Muscle layer of colon (tissue), 2 donors: ENCODE measurements around the gene TTC34.

Experiments used
- H3K27ac ChIP-seq: one replicate; pipeline ENCODE4 v1.7.0; 2013; ENCODE audit warnings: low read depth, mild to moderate bottlenecking, low read length, moderate library complexity
- H3K27me3 ChIP-seq, 2 donors: one replicate each; pipeline ENCODE4 v1.7.0; 2013; ENCODE audit warnings: low read length in 2 of 2, mild to moderate bottlenecking in 2 of 2; ENCODE audit not compliant: insufficient read depth in 2 of 2, control insufficient read depth in 1 of 2
- H3K36me3 ChIP-seq: one replicate; pipeline ENCODE4 v1.7.0; 2013; ENCODE audit warnings: mild to moderate bottlenecking, low read length; ENCODE audit not compliant: insufficient read depth
- H3K4me1 ChIP-seq: one replicate; pipeline ENCODE4 v1.7.0; 2013; ENCODE audit warnings: mild to moderate bottlenecking, low read length; ENCODE audit not compliant: insufficient read depth
- H3K4me3 ChIP-seq, 2 donors: one replicate each; pipeline ENCODE4 v1.7.0; 2013; ENCODE audit warnings: low read length in 2 of 2, low read depth in 1 of 2, mild to moderate bottlenecking in 1 of 2, moderate library complexity in 1 of 2
- H3K9ac ChIP-seq: one replicate; pipeline ENCODE4 v1.7.0; 2013; ENCODE audit warnings: low read length
- H3K9me3 ChIP-seq: one replicate; pipeline ENCODE4 v1.7.0; 2013; ENCODE audit warnings: mild to moderate bottlenecking, low read length
- donor health status: abdominal sarcoma.
- donor health status: Adenocarcinoma of cecum.

The TTC34 gene

GRCh38 chr1:2819429-2819828 is 17.9 kb upstream of the TTC34 start:
- Histone ChIP-seq H3K36me3 (no peaks in the 10 kb centered on the region), H3K4me3 (no peak overlapping the region), H3K27ac (no peak overlapping the region), H3K4me1 (no peaks in the 10 kb centered on the region), H3K9me3 (no peaks in the 10 kb centered on the region), H3K9ac (no peak overlapping the region), H3K27me3 (peaks cover 3 to 24% of the 10 kb centered on the region in 2 donors)

- no peak overlapping the region for H3K9ac ChIP-seq
- no peaks in the 10 kb centered on the region for H3K36me3 ChIP-seq
These were observed 16.5 kb upstream of the TTC34 start for GRCh38 chr1:2817784-2818564.

GRCh38 chr1:2816786-2817185 is 15.3 kb upstream of the TTC34 start:
- H3K9me3 ChIP-seq, result peaks cover 7% of the 10 kb centered on the region
- no peak overlapping the region for H3K9ac ChIP-seq
- no peaks in the 10 kb centered on the region for H3K4me1 ChIP-seq
- no peaks in the 10 kb centered on the region for H3K36me3 ChIP-seq
- no peak overlapping the region for H3K4me3 ChIP-seq
- no peak overlapping the region for H3K27ac ChIP-seq
- H3K27me3 ChIP-seq, result peaks cover 3 to 19% of the 10 kb centered on the region in 2 donors

More at GRCh38 chr1:2817784-2818564, 16.5 kb upstream of the TTC34 start:
- H3K27ac ChIP-seq, result no peak overlapping the region
- H3K4me3 ChIP-seq, result no peak overlapping the region
- H3K27me3 ChIP-seq, result peaks cover 3 to 16% of the 10 kb centered on the region in 2 donors
- no peaks in the 10 kb centered on the region for H3K9me3 ChIP-seq
- H3K4me1 ChIP-seq, result no peaks in the 10 kb centered on the region

- peaks cover 3 to 16% of the 10 kb centered on the region in 2 donors for H3K27me3 ChIP-seq
- no peaks in the 10 kb centered on the region for H3K36me3 ChIP-seq
- no peaks in the 10 kb centered on the region for H3K4me1 ChIP-seq
- no peak overlapping the region for H3K4me3 ChIP-seq
- H3K9me3 ChIP-seq, result peaks cover 7% of the 10 kb centered on the region
- H3K27ac ChIP-seq, result no peak overlapping the region
- H3K9ac ChIP-seq, result no peak overlapping the region
These were observed 14.1 kb upstream of the TTC34 start for GRCh38 chr1:2815551-2815950.

- no peak overlapping the region for H3K4me3 ChIP-seq
- H3K9me3 ChIP-seq, result peaks cover 7% of the 10 kb centered on the region
- no peak overlapping the region for H3K27ac ChIP-seq
- no peaks in the 10 kb centered on the region for H3K36me3 ChIP-seq
- H3K9ac ChIP-seq, result no peak overlapping the region
- H3K27me3 ChIP-seq, result peaks cover 3 to 19% of the 10 kb centered on the region in 2 donors
- H3K4me1 ChIP-seq, result no peaks in the 10 kb centered on the region
These were observed 13.1 kb upstream of the TTC34 start for GRCh38 chr1:2814511-2815075.

GRCh38 chr1:2812939-2813653 is 11.6 kb upstream of the TTC34 start:
- H3K4me3 ChIP-seq, result no peak overlapping the region
- peaks cover 0 to 32% of the 10 kb centered on the region in 2 donors for H3K27me3 ChIP-seq
- no peaks in the 10 kb centered on the region for H3K36me3 ChIP-seq
- no peak overlapping the region for H3K9ac ChIP-seq
- H3K4me1 ChIP-seq, result no peaks in the 10 kb centered on the region
- H3K9me3 ChIP-seq, result peaks cover 7% of the 10 kb centered on the region
- H3K27ac ChIP-seq, result no peak overlapping the region

- H3K9ac ChIP-seq, result no peak overlapping the region
- peaks cover 7% of the 10 kb centered on the region for H3K9me3 ChIP-seq
- H3K4me3 ChIP-seq, result no peak overlapping the region
- H3K27me3 ChIP-seq, result peaks cover 0 to 35% of the 10 kb centered on the region in 2 donors
- no peak overlapping the region for H3K27ac ChIP-seq
- no peaks in the 10 kb centered on the region for H3K4me1 ChIP-seq
- no peaks in the 10 kb centered on the region for H3K36me3 ChIP-seq
These were observed 10.6 kb upstream of the TTC34 start for GRCh38 chr1:2812136-2812535.

GRCh38 chr1:2811533-2811918 is 10.0 kb upstream of the TTC34 start:
- Histone ChIP-seq H3K9ac (no peak overlapping the region), H3K27me3 (peaks cover 0 to 35% of the 10 kb centered on the region in 2 donors), H3K4me3 (no peak overlapping the region), H3K27ac (no peak overlapping the region), H3K9me3 (peaks cover 7% of the 10 kb centered on the region), H3K36me3 (no peaks in the 10 kb centered on the region), H3K4me1 (no peaks in the 10 kb centered on the region)

GRCh38 chr1:2810899-2811532 is 9.5 kb upstream of the TTC34 start:
- Histone ChIP-seq H3K4me3 (no peak overlapping the region), H3K27ac (no peak overlapping the region), H3K9ac (no peak overlapping the region), H3K36me3 (no peaks in the 10 kb centered on the region), H3K27me3 (peaks cover 0 to 39% of the 10 kb centered on the region in 2 donors), H3K9me3 (peaks cover 7% of the 10 kb centered on the region), H3K4me1 (no peaks in the 10 kb centered on the region)

- Histone ChIP-seq H3K27ac (no peak overlapping the region), H3K36me3 (no peaks in the 10 kb centered on the region), H3K9me3 (peaks cover 7% of the 10 kb centered on the region), H3K4me1 (no peaks in the 10 kb centered on the region), H3K9ac (no peak overlapping the region), H3K4me3 (no peak overlapping the region), H3K27me3 (peaks cover 0 to 46% of the 10 kb centered on the region in 2 donors)
These were observed 8.8 kb upstream of the TTC34 start for GRCh38 chr1:2810281-2810680.

GRCh38 chr1:2809656-2810055 is 8.2 kb upstream of the TTC34 start:
- Histone ChIP-seq H3K4me1 (no peaks in the 10 kb centered on the region), H3K4me3 (no peak overlapping the region), H3K36me3 (no peaks in the 10 kb centered on the region), H3K9ac (no peak overlapping the region), H3K27ac (no peak overlapping the region), H3K9me3 (peaks cover 7% of the 10 kb centered on the region), H3K27me3 (peaks cover 0 to 46% of the 10 kb centered on the region in 2 donors)
